HCT116 (cell line): ENCODE data around the gene LRIG1. TPM values are rescaled to one million over a fixed set of nuclear protein-coding genes. Genes with fewer than 3 reads are reported as not detected.

Source experiments
- ATAC-seq: fragments of 200-7000 bp; cut with Tn5 transposase; 2 replicates; pipeline ENCODE4 v1.9.1; 2020; ENCODE audit warnings: mild to moderate bottlenecking, moderate library complexity
- BruUV-seq: library from RNA; stranded (reverse); fragments of 400-500 nt; replicated peaks from 2 replicates; lab custom pipeline; 2021; lab: Mats Ljungman, UMichigan
- CTCF ChIA-PET: fragments of 300-600 bp; sonication (Branson Sonifier 250); formaldehyde crosslinking; loops from one replicate; lab custom pipeline; 2021; ENCODE audit warnings: antibody characterized with exemption; lab: Charles Lee
- POLR2A ChIA-PET: fragments of 300-600, 350-600 bp; sonication (Branson Sonifier 250); formaldehyde crosslinking; loops from one replicate; lab custom pipeline; 2021; ENCODE audit warnings: antibody characterized with exemption; lab: Charles Lee
- RAD21 ChIA-PET, 2 experiments: fragments of 300-600 bp; sonication (Branson Sonifier 250); formaldehyde crosslinking; loops; one replicate each; lab custom pipeline; 2023; ENCODE audit warnings: low total read pairs in 2 of 2; ENCODE audit not compliant: uncharacterized antibody in 2 of 2, unreplicated experiment in 2 of 2, low non-redundant PET in 1 of 2; lab: Charles Lee
- DNase-seq: peaks from one replicate; pipeline ENCODE4 v3.0.0-alpha.2; 2010; ENCODE audit warnings: low read depth, low spot score
- H2AFZ ChIP-seq: fragments of 200-600 bp; shearing (Covaris generic), sonication (generic); 2 replicates; pipeline ENCODE4 v1.6.1; 2017; ENCODE audit warnings: low read depth, mixed run types, mixed read lengths, antibody characterized with exemption, low read length; ENCODE audit not compliant: poor library complexity, severe bottlenecking
- H3K27ac ChIP-seq: 2 replicates; pipeline ENCODE4 v1.5.1; 2012; ENCODE audit warnings: low read depth, low read length
- H3K27me3 ChIP-seq: fragments of 200-600 bp; sonication (generic); 2 replicates; pipeline ENCODE4 v1.6.1; 2016; ENCODE audit warnings: mixed run types, low read length, mixed read lengths; ENCODE audit not compliant: insufficient read depth
- H3K36me3 ChIP-seq, 2 experiments: fragments of 200-500 bp in 1 of 2; fragments of 200-600 bp in 1 of 2; sonication (Bioruptor generic) in 1 of 2; sonication (generic) in 1 of 2; 2 replicates each; pipeline versions ENCODE4 v1.5.1 to v1.6.1; 2014 to 2016; ENCODE audit warnings: low read length in 2 of 2, inconsistent platforms in 1 of 2, mixed read lengths in 1 of 2, mixed run types in 1 of 2; ENCODE audit not compliant: insufficient read depth in 2 of 2, control insufficient read depth in 1 of 2
- H3K4me1 ChIP-seq, 2 experiments: fragments of 200-600 bp in 1 of 2; sonication (generic) in 1 of 2; 2 replicates each; pipeline versions ENCODE4 v1.5.1 to v1.6.1; 2012 to 2017; ENCODE audit warnings: low read length in 2 of 2, inconsistent platforms in 1 of 2, mild to moderate bottlenecking in 1 of 2, mixed read lengths in 1 of 2, mixed run types in 1 of 2, moderate library complexity in 1 of 2; ENCODE audit not compliant: insufficient read depth in 2 of 2, control insufficient read depth in 1 of 2
- H3K4me2 ChIP-seq: fragments of 200-600 bp; sonication (generic); 2 replicates; pipeline ENCODE4 v1.6.1; 2017; ENCODE audit warnings: mixed run types, low read length, mixed read lengths
- H3K4me3 ChIP-seq, 2 experiments: fragments of 200-600 bp in 1 of 2; sonication (generic) in 1 of 2; replicated peaks in 1 of 2; 2 replicates each; pipeline ENCODE4 v1.5.1; 2011 to 2016; ENCODE audit warnings: low read length in 2 of 2, control low read depth in 1 of 2, low read depth in 1 of 2, mild to moderate bottlenecking in 1 of 2, mixed read lengths in 1 of 2, mixed run types in 1 of 2
- H3K79me2 ChIP-seq: fragments of 200-600 bp; sonication (generic); 2 replicates; pipeline ENCODE4 v1.6.1; 2017; ENCODE audit warnings: mild to moderate bottlenecking, mixed run types, low read length, moderate library complexity, mixed read lengths; ENCODE audit not compliant: insufficient read depth
- H3K9ac ChIP-seq: fragments of 200-600 bp; sonication (generic); 2 replicates; pipeline ENCODE4 v1.6.1; 2016; ENCODE audit warnings: low read length, mixed read lengths
- H3K9me2 ChIP-seq: fragments of 200-600 bp; sonication (generic), shearing (Covaris generic); 2 replicates; pipeline ENCODE4 v1.6.1; 2017; ENCODE audit warnings: mixed run types, mild to moderate bottlenecking, moderate library complexity; ENCODE audit not compliant: insufficient read depth
- H3K9me3 ChIP-seq, 2 experiments: fragments of 200-500 bp in 1 of 2; fragments of 200-600 bp in 1 of 2; sonication (Bioruptor generic) in 1 of 2; sonication (generic) in 1 of 2; 2 replicates each; pipeline ENCODE4 v1.6.1; 2014 to 2017; ENCODE audit warnings: low read length in 2 of 2, mixed read lengths in 2 of 2, inconsistent platforms in 1 of 2, low read depth in 1 of 2, mild to moderate bottlenecking in 1 of 2, mixed run types in 1 of 2, moderate library complexity in 1 of 2; ENCODE audit not compliant: control insufficient read depth in 1 of 2, insufficient read depth in 1 of 2
- H4K20me1 ChIP-seq: fragments of 200-600 bp; sonication (generic), shearing (Covaris generic); 2 replicates; pipeline ENCODE4 v1.6.1; 2017; ENCODE audit warnings: mixed run types, mild to moderate bottlenecking, moderate library complexity; ENCODE audit not compliant: insufficient read depth
- ATF3 ChIP-seq: IDR thresholded peaks from 2 replicates; pipeline ENCODE4 v1.6.1; 2012
- CBX3 ChIP-seq: IDR thresholded peaks from 2 replicates; pipeline ENCODE4 v1.6.1; 2012; ENCODE audit warnings: low read depth
- CEBPB ChIP-seq: IDR thresholded peaks from 2 replicates; pipeline ENCODE4 v1.6.1; 2012; ENCODE audit warnings: low read depth
- CTCF ChIP-seq, 3 experiments: fragments of 200-600 bp in 1 of 3; sonication (generic) in 1 of 3; IDR thresholded peaks in 2 of 3; conservative IDR thresholded peaks in 1 of 3; 2 replicates each; pipeline ENCODE4 v1.5.1; 2012 to 2017; ENCODE audit warnings: low read depth in 2 of 3, low read length in 2 of 3, antibody characterized with exemption in 1 of 3, borderline replicate concordance in 1 of 3, control low read depth in 1 of 3, mild to moderate bottlenecking in 1 of 3, mixed read lengths in 1 of 3, mixed run types in 1 of 3, moderate library complexity in 1 of 3; ENCODE audit not compliant: insufficient read depth in 1 of 3
- ELF1 ChIP-seq: IDR thresholded peaks from 2 replicates; pipeline ENCODE4 v1.6.1; 2012; ENCODE audit warnings: low read depth, borderline replicate concordance
- EZH2phosphoT487 ChIP-seq: fragments of 200-600 bp; IDR thresholded peaks from 2 replicates; pipeline ENCODE4 v1.6.1; 2018; ENCODE audit warnings: antibody characterized with exemption, borderline replicate concordance
- FOSL1 ChIP-seq: IDR thresholded peaks from 2 replicates; pipeline ENCODE4 v1.6.1; 2012; ENCODE audit warnings: low read depth
- JUND ChIP-seq: IDR thresholded peaks from 2 replicates; pipeline ENCODE4 v1.6.1; 2012
- MAX ChIP-seq: IDR thresholded peaks from 2 replicates; pipeline ENCODE4 v1.6.1; 2012
- POLR2A ChIP-seq: IDR thresholded peaks from 2 replicates; pipeline ENCODE4 v1.7.0; 2011; ENCODE audit warnings: borderline replicate concordance; ENCODE audit not compliant: insufficient read depth, insufficient read length; ENCODE audit errors: extremely low read depth
- POLR2AphosphoS5 ChIP-seq: IDR thresholded peaks from 2 replicates; pipeline ENCODE4 v1.6.1; 2011; ENCODE audit warnings: mild to moderate bottlenecking, low read depth, low read length, moderate library complexity
- RAD21 ChIP-seq: IDR thresholded peaks from 2 replicates; pipeline ENCODE4 v1.6.1; 2012; ENCODE audit warnings: low read depth, mild to moderate bottlenecking
- REST ChIP-seq: IDR thresholded peaks from 2 replicates; pipeline ENCODE4 v1.6.1; 2012; ENCODE audit warnings: low read depth
- SIN3A ChIP-seq: IDR thresholded peaks from 2 replicates; pipeline ENCODE4 v1.6.1; 2012; ENCODE audit warnings: low read depth
- SP1 ChIP-seq: IDR thresholded peaks from 2 replicates; pipeline ENCODE4 v1.6.1; 2012; ENCODE audit warnings: low read depth
- SRF ChIP-seq: IDR thresholded peaks from 2 replicates; pipeline ENCODE4 v1.6.1; 2012; ENCODE audit warnings: low read depth
- TCF7L2 ChIP-seq: IDR thresholded peaks from 2 replicates; pipeline ENCODE4 v1.7.0; 2011; ENCODE audit warnings: borderline replicate concordance, inconsistent platforms; ENCODE audit not compliant: insufficient read depth, insufficient read length; ENCODE audit errors: extremely low read depth
- ZFX ChIP-seq: fragments of 450-650 bp; IDR thresholded peaks from 2 replicates; pipeline ENCODE4 v1.6.1; 2017
- ZNF274 ChIP-seq: fragments of 200-500 bp; sonication (Bioruptor generic); IDR thresholded peaks from 2 replicates; pipeline ENCODE4 v1.6.1; 2014; ENCODE audit warnings: mild to moderate bottlenecking, low read depth, low read length, inconsistent platforms
- intact Hi-C: fragments of 100-400 bp; cut with micrococcal nuclease; formaldehyde crosslinking; loops from 2 replicates; pipeline ENCODE4 v1.10.0; 2022
- total RNA-seq: library from RNA; stranded (reverse); gene quantifications from one replicate; pipeline ENCODE4 v1.2.1, GENCODE V29; 2021; ENCODE audit not compliant: unreplicated experiment

The LRIG1 gene
- total RNA-seq, 1 experiment from 2014 or later, result 3.1 TPM

- DNase-seq (no peak), ATAC-seq (no peak)
- Histone ChIP-seq H3K27me3 (no peaks in the 10 kb centered on the region), H3K9me2 (no peaks in the 10 kb centered on the region), H3K27ac (no peak overlapping the region), H3K9me3 (no peaks in the 10 kb centered on the region), H2AFZ (no peak overlapping the region), H3K79me2 (no peaks in the 10 kb centered on the region), H3K4me1 (peaks cover 3 to 12% of the 10 kb centered on the region in 2 experiments; a peak in 3 of 4 replicates), H3K4me3 (no peak overlapping the region), H3K4me2 (no peak overlapping the region)
- ChIA-PET CTCF (no interaction called here), POLR2A (no interaction called here)
- intact Hi-C loops, result no loop called here
- TF ChIP-seq MAX, result no peak
- TF ChIP-seq TCF7L2, result no peak
- no peak for TF ChIP-seq CTCF (IDR thresholded peaks at IDR 0.05 in 2 of 3, conservative IDR thresholded peaks at IDR 0.05 in 1 of 3; ENCODE audit: borderline replicate concordance in 1 of 3, insufficient read depth in 1 of 3, low read depth in 2 of 3, low read length in 2 of 3)
- no peak for TF ChIP-seq SIN3A
- TF ChIP-seq EZH2phosphoT487, result no peak
- TF ChIP-seq POLR2A, result no peak
- TF ChIP-seq POLR2AphosphoS5, result no peak
- TF ChIP-seq REST, result no peak
- no peak for TF ChIP-seq ATF3
- TF ChIP-seq ZFX, result no peak
- no peak for TF ChIP-seq FOSL1
- no peak for TF ChIP-seq ZNF274
- no peak for TF ChIP-seq CBX3
- TF ChIP-seq SRF, result no peak
- TF ChIP-seq ELF1, result no peak
- no peak for TF ChIP-seq CEBPB
- no peak for TF ChIP-seq JUND
- no peak for TF ChIP-seq SP1
- no peak for TF ChIP-seq RAD21
- TF ChIP-seq, all 23 proteins: peak for 0
- BruUV-seq, result no TSS peak
- H3K36me3 ChIP-seq, result no peaks in the 10 kb centered on the region
- H4K20me1 ChIP-seq, result no peaks in the 10 kb centered on the region
- no peak overlapping the region for H3K9ac ChIP-seq
- RAD21 ChIA-PET, result no interaction called here
Measured at GRCh38 chr3:66476852-66477381, 23.9 kb downstream of the LRIG1 start.
